ENCODE measurements around the gene TMEM238L. TPM values are rescaled to one million over a fixed set of nuclear protein-coding genes. Genes with fewer than 3 reads are reported as not detected.

TMEM238L gene
- total and polyA plus RNA-seq, 2 donors (not counting 3 experiments of a cell fraction or from before 2014, with no cell fraction given): not detected

GRCh38 chr17:10756619-10757018, 47.3 kb downstream of the TMEM238L start:
- Histone ChIP-seq H3K9me3 (replicated peaks; ENCODE audit: control insufficient read depth, insufficient read depth, low read length) (no peaks in the 10 kb centered on the region), H2AFZ (ENCODE audit: low read depth, low read length) (no peak overlapping the region), H3K9me1 (replicated peaks; ENCODE audit: control insufficient read depth, extremely low read depth, insufficient read depth, low read length) (no peaks in the 10 kb centered on the region), H3K4me3 (replicated peaks in 1 of 3; ENCODE audit: insufficient read depth in 1 of 3, low read depth in 1 of 3, low read length in 3 of 3) (no peak overlapping the region), H3K4me1 (ENCODE audit: control insufficient read depth, extremely low read depth, insufficient read depth, low read length) (no peaks in the 10 kb centered on the region), H4K20me1 (replicated peaks; ENCODE audit: control insufficient read depth, extremely low read depth, insufficient read depth, low read length) (no peaks in the 10 kb centered on the region), H3K27me3 (ENCODE audit: control insufficient read depth in 2 of 2, insufficient read depth in 2 of 2, low read length in 2 of 2) (no peaks in the 10 kb centered on the region), H3K9ac (replicated peaks; ENCODE audit: extremely low read depth, insufficient read depth, low read length) (no peak overlapping the region), H3K79me2 (ENCODE audit: control insufficient read depth, insufficient read depth, low read length) (no peaks in the 10 kb centered on the region), H3K4me2 (ENCODE audit: insufficient read depth, low read length) (no peak overlapping the region), H3K27ac (ENCODE audit: insufficient read depth, low read depth, low read length) (no peak overlapping the region), H3K36me3 (ENCODE audit: control insufficient read depth in 2 of 2, extremely low read depth in 1 of 2, insufficient read depth in 2 of 2, low read length in 2 of 2) (no peaks in the 10 kb centered on the region)
- no TSS peak for BruUV-seq (replicated peaks)
- FAIRE-seq: no peak
- dilution Hi-C loops (cut with MboI; ENCODE audit: extremely low pct_ligation_motif_present, low sequenced_read_pairs) (no loop called here), intact Hi-C loops (cut with micrococcal nuclease) (no loop called here)
- TF ChIP-seq FOS (IDR thresholded peaks at IDR 0.05; ENCODE audit: borderline replicate concordance, insufficient read depth, low read length) (no peak), POLR2A (IDR thresholded peaks at IDR 0.05; ENCODE audit: low read depth, low read length) (no peak), MAX (IDR thresholded peaks at IDR 0.05; ENCODE audit: insufficient read depth, insufficient read length) (no peak), EZH2 (IDR thresholded peaks at IDR 0.05; ENCODE audit: borderline replicate concordance, low read depth, low read length, severe bottlenecking) (no peak), MYC (IDR thresholded peaks at IDR 0.05; ENCODE audit: low read depth, low read length) (no peak), POLR2AphosphoS5 (IDR thresholded peaks at IDR 0.05; ENCODE audit: insufficient read depth, low read depth, low read length) (no peak), CTCF (IDR thresholded peaks at IDR 0.05; ENCODE audit: extremely low read depth in 1 of 2, insufficient read depth in 1 of 2, low read depth in 1 of 2, low read length in 2 of 2) (no peak), GATA2 (IDR thresholded peaks at IDR 0.05; ENCODE audit: insufficient read depth, insufficient read length, low read depth, low read length) (no peak), JUN (IDR thresholded peaks at IDR 0.05; ENCODE audit: borderline replicate concordance, insufficient read depth, insufficient read length, low read depth) (no peak)
- ChIA-PET POLR2A (no interaction called here), CTCF (no interaction called here)
- DNase-seq (ENCODE audit: low read depth, low spot score): no peak

Data from endothelial cell of umbilical vein (primary cell).